NCI-H1417 (cell line): Measurements from ENCODE around the gene HOXA2.

Source experiments
- DNase-seq, 3 experiments: peaks; one replicate each; lab custom pipeline; 2025; lab: John Stamatoyannopoulos, UW

The HOXA2 gene

DNA sequence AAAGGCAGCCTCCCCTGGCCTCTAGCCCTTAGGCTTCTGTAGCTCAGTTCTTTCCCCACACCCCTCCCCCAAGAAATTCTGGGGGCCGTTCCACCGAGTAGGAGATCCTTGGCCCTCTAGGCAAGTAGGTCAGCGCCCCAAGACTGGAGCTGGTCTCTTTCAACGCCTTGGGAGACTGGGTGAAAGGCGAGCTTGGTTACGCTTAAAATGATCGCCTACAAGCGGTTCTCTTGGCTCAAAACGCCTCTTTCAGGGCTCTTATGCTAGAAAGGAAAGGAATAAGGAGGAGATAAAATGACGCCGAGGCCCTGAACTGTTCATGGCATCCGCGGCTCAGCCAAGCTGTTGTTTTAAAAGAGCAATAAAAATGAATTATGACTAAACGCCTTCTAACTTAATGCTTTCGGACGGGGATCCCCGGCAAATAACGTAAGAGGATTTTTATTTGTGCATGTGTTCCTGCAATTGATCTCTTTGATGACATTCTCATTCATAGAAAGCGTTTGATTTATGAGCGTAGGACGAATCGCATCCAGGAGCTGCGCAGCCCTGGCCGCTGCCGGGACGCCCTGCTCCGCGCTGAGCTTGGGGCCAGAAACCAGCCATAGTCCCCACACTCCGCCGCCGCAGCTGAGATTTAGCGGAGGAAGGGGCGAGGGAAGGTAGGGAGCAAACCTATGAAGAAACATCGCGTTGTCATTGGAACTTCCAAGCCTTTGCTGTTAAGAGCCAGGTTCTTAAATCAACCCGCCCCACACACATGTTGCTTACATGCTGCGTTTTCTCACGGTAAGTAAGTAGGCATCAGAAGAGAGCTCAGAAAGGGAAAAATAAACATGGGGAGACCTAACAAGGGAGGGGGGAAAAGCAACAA is 3.7 kb downstream of the HOXA2 start:
- DNase-seq, result peak; percentile 68 to 83 (median 75)

DNA sequence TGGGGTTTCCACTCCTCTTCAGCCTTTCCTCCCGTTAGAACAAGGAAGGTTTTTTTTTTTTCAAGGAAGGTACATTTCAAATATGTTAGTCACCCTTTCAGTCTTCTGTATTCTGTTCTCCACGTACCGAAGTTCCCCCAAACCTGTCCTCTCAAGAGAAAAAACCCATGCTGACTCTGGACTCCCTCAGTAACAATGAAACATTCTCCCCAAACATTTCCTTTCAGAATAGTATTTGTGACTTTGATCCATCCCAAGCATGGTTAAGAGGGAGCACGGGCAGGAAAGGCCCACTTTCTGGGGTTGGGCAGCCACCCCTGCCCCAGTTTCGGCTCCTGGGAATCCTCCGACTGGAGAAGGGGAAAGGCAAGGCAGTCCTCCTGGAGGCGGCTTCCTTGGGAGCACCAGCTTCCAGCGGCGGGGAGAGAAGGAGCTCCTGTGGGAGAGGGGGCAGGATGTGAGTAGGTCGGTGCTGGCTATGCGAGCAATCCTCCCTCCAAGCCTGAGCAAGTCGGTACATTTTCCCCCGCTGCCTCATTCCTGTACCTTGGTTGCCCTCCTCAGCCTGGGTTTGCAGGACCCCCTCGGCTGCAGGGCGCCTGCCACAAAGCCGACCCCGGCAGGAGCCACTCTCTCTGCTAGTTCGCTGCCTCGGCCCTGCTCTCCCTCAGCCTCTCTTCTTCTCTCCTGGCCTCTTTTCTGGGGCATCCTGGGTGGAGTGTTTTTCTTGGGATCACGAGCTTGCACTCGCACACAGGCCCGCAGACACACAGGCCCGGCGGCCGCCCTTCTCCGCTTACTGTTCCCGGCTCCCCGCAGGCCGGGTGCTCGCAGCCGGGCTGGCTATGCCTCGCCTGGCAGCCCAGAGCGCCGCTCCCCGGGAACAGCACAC is 4.6 kb downstream of the HOXA2 start:
- peak in 1 of 3 experiments; percentile 46 for DNase-seq

DNA sequence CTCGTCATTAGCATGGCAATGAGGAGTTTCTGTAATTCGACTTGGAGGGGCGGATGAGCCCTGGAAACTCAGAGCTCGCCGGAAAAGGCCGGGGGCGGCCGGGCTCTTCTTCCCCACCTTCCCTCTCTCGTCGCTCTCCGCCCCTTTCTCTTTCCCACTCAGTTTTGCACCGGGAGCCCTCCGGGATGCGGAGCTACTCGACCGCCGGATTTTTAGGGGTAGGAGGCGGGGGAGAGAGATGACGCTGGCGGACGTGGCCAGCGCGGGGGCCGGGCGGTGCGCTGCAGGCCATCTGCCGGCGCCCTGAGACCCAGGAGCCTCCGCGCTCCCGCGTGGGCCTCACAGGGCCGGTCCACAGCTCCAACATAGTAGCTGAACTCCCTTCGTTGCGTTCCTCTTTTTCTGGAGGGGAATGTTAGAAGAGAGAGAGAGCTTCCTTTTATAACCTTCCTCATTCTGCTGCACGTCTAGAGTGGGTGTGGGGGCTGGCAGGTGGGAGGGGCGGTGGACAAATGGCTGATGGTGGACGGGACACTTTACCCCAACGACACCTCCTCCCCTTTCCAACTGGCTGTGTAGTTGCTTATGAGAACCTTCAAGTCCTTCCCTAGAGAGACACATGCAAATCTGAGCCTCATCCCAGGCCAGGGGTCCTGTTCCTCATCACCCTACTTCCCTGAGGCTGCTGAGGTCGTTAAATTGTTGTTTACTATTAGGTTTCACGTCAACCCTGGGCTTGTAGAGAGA is 5.5 kb downstream of the HOXA2 start:
- peak in 2 of 3 experiments; percentile 81 to 85 for DNase-seq

DNA sequence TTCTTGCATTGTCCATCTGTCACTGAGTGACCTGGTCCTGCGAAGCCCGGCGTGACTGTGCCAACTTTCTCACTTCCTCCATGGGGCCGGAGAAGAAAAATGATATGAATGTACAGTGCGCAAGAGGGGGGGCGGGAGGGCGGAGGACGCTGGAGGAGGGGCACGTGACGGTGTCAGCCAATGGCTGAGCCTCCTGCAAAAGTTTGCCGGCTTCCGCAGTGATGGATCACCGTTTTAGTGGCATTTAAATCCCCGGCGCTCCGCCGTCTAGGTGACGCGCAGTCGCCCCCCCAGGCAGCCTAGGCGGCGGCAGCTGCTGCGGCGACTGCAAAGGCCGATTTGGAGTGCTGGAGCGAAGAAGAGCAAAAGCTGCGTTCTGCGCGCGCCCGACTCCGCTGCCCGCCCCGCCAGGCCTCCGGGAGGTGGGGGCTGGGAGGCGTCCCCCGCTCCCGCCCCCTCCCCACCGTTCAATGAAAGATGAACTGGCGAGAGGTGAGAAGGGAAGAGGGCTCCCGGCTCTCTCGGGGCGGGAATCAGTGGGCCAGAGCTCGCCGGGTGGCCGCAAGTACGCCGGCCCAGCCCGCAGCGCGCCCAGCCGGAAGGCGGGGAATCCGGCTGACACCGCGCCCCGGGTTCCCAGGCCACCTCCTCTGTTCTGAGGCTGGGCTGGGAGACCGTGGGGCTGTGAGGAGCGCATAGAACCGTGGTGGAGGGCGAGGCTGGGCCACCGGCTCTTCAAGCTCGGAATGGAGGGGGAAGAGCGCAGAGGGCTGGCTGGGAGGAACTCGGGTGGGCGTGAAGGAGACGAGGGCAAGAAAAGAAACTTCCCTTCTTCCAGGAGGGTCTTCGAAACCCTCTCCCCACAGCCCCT is 6.4 kb downstream of the HOXA2 start, which contains the start of gene HOXA1:
Gene HOXA1 (minus strand): TSS at position 104 of the 871 bp plus-strand sequence. CDS start 88 bp downstream, at position 16.
- peak; percentile 91 to 96 (median 95) for DNase-seq

DNA sequence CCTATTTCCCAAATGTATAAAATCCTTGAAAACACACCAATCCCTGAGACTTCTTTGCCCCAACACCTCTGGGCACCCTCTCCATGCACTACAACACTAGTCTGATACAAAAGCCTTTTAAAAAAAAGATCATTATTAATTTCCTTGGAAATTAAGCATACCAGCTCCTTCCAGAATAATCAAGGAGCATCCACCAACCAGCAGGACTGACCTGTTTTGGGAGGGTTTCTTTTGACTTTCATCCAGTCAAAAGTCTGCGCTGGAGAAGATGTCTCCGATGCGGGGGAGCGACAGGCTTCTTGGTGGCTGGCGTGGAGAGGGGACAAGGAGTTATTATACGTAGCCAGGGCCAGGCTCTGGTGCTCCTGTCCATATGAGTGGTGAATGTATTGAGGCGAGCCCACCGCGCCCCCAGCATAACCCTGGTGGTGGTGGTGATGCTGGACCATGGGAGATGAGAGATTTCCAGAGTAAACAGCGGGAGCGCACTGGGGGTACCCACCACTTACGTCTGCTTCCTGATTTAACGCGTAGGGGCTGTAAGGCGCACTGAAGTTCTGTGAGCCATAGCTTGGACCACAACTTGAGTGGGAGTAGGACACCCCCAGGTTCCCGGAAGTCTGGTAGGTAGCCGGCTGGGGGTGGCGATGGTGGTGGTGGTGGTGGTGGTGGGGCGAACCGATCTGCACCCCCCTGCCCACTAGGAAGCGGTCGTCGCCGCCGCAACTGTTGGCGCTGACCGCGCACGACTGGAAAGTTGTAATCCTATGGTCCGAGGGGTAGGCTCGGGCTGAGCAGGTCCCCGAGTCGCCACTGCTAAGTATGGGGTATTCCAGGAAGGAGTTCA is 7.2 kb downstream of the HOXA2 start:
- DNase-seq, result no peak

DNA sequence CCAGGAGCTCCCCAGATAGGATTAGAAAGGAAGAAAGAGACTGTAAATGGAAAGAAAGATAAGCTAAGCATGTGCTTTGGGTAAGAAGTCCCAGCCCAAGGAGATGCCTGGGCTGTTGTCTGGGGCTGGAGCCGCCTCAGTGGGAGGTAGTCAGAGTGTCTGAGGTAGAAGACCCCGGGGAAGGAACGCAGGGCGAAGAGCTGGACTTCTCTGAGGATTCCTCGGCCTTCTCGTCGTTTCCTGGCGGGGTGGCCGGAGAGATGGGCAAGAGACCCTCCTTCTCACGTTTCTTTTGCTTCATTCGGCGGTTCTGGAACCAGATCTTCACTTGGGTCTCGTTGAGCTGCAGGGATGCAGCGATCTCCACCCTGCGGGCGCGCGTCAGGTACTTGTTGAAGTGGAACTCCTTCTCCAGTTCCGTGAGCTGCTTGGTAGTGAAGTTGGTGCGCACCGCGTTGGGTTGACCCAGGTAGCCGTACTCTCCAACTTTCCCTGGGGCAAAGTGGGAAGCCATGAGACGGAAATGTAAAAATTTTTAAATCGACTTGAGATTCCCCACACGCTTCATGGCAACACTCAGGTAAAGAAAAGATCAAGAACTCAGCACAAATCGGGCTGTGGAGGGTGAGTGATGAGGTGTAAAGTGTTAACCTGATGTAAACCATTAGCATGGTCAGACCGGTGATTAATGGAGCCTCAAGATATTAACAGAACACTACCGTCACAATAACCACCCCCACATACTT is 8.0 kb downstream of the HOXA2 start:
- no peak for DNase-seq

DNA sequence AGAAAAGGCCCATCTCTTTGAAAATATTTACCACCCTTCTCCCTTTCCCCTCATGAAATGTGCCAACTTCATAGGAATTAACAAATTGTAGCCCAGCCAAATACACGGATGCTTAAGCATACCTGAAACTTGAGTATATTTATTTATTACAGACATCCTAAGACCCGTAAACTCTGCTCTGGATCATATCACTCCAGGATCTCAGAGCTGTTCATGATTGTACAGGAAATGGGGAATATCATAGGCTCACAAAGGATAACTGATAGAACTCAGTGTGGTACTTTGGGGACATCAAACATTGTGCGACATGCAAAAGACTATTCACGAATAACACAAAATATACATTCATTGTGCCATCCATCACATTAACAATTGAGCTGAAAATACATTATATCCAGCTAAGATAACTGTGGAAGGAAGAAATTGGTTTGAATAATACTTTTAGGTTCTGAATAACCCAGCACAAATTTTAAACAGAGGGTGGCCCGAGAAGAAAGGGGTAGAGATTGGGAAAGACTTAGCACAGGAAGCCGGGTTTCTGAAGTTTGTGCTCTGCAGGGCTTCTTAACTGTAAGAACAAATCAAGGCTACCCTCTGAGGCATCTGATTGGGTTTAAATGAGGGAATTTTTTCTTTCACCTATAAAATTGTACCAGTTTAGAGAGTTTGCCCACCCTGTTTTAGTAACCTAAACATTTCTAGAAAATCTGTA is 9.1 kb downstream of the HOXA2 start:
- DNase-seq, result no peak

DNA sequence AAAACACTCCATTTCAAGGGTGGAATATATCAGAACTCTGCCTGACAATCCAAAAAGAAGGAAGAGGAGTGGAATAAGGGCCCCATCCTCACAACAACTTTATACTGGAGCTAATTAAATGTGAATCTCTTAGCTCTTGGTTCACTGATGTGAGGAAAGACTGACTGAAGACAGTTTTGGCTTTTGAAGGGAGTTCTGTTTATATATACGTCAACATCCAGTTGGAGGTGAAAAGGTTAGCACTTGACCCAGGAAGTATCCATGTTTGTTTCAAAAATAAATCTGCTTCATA is 9.7 kb downstream of the HOXA2 start:
- no peak for DNase-seq

DNA sequence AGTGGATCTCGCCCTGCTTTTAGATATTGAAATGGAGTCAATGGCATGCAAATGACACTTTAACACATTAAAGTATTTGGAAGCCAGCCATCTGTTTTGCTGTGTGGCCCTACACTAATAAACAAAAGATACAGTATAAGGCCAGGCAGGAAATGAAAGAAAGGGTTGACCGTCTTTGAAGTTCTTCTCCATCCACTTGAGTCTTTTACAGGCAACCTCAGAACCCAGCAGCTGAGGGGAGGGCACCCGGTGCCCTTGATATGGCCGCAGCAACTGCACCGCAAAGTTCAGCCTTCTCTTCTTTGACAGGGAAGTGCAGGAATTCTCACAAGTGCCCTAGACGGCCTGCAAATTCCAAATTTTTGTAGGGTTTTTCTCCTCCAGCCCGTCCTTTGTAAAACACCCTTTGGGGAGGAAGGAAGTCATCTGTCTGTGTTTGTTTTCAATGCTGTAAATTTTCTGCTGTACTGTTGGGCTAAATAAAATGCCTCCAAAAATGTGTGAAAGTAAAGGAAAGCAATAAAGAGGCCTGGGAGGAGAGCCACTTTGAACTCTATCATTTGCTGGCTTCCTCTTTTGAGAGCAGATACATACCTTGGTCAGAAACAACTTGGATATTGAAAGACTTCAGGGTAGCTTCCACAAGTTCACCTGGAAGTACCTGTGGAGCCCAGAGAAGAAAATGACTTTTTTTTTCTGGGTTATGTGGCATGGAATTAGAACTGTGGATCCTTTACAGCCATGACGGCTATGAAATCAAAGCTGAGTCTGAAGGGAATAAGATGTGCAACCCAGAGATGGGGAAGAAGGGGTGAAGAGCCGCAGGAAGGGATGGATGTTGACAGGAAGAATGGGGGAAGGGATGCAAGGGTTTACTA is 10.3 kb downstream of the HOXA2 start:
- no peak for DNase-seq

DNA sequence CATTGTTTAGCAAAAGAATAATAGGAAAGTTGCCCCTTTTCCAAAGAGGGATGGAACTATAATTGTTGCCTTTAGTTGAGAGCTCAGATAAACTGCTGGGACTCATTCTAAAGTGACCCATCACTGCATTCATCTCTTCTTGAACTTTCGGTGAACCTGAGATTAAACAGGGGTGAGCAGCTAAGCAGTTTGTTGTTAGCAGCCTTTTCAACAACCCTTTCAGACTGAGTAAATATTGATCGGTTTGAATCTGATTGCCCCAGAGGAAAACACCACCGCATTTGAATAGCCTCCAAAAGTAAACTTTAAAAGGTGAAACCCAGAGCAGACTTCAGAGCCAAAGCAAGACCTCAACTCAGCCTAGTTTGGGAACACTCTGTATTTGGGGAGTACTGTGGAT is 11.4 kb downstream of the HOXA2 start:
- peak in 2 of 3 experiments; percentile 68 for DNase-seq

DNA sequence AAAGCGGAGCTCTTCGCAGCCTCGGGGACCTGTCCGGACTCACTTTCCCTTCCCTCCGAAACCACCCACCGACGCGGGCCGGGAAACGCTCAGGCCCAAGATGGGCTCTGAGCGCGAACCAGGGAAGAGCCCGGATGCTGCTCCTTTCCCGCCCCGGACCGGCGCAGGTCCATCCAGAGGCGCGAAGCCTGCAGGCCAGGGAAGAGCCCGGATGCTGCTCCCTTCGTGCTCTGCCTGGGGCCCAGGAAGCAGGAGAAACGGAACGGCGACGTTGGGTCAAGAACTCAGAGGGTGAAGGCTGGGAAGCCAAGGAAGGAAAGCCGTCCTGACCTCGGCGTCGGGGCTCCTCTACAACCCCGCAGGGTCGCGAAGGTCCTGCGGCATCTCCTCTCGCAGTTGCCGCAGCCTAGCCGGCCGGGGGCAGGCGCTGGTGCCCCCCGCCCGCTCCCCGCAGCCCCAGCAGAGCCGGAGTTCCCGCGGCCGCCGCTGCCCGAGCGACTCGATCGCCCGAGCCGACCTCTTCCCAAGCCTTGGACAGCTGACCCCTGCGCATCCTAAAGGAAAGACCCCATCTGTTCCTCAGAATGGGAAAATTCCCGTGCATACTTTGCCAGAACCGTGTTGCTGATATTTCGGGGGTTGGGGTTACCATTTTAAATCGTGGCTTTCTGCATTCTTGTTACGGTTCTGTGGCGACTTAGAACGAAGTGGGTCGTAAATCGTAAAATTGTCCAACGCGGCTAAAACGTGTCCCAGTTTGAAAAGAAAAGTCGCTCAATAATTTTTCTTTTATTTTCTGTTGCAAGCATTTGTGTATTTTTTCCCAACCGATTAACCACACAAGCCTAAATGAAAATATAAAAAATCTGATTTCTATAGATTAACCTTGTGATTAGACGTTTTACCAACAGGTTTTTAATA is 14.2 kb downstream of the HOXA2 start:
- no peak for DNase-seq

DNA sequence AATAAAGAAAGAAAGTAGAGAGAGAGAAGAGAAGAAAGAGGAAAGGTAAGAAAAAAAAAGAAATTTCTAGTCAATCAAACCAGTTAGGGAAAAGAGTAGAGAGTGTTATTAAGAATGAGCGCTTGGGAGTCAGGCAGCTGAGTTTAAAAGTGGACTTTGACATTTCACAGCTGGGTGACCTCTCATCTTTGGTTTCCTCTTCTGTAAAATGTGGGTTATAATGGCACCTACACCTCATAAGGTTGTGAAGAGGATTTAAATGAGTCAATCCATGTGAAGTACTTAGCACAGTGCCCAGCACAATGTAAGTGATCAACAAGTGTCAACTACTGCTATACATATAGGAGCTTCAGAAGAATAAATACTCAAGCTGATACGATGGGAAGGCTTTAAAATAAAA is 18.8 kb downstream of the HOXA2 start:
- peak in 1 of 3 experiments; percentile 63 for DNase-seq

DNA sequence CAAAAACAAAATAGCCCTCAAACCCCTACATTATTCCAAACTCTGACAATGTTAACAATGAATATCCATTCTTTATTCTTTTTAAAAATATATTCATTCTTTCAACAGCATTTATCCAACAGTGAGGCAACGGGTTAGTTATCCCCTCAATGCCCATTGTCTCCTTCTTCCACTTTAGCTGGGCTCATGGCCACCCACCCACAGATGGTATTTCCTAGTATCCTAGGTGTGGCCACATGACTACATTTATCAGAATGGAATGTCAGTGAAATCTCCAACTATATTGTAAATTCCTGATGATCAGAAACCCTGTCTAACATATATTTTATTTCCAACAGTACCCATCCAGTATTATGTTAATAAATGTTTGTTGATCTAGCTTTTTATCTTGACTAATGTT is 20.3 kb downstream of the HOXA2 start:
- DNase-seq, result no peak

DNA sequence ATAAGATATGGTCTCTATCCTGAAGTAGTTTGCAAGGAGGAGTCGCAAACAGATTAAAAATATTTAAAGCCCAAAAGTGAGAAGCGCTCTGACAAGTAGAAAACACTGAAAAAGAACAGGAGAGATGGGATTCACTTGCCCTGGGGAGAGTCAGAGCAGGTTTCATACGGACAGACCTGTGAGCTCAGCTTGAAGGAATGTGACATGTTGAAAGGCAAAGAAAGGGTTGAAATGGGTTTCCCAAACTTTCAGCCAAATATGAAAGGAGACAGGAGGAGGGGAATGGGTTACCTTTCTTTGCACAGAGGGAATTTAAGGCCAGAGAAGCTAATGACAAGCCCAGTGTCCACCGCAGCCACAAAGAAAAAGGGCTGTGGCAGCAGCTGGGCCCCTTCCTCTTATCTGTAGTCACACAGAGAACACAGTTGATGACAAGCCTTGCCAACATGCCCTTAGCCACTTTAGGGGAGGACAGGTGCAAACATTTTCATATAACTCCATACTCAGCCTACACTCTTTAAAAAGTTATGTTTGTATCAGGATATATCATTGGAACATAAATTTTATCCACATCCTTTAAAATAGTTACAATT is 21.5 kb downstream of the HOXA2 start:
- DNase-seq, result no peak

DNA sequence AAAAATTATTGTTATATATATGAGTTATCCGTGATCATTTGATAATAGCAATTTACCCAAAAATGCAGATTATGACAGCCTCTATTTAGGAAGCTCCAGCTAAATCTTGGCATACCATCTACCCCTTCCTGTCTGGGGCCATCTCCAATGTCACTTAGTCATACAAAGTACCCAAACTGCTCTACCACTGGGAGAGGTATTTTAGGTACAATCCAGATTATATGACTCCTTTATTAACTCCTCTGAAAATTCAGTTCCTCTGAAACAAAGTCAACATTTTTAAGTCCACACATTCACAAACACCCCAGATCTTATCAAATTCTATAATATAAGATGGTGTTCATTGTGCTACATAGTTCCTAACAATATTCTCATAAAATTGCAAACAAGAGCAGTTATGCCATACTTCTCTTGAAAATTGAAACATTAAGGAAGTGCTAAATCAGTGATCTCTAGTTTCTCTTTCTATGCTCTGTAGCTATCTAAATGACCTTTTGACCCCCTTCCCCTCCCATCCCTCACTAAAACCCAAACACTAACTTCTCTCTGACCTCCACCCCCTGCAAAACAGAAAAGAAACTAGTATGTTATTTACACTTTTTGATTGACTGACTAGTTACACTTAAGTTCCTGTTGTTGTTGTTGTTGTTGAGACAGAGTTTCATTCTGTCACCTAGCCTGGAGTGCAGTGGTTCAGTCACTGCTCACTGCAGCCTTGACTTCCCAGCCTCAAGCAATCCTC is 23.1 kb downstream of the HOXA2 start:
- DNase-seq, result no peak
